Stimulated activated CD8-positive, alpha-beta memory T cell treated with anti-CD3 and anti-CD28 coated beads, Interleukin-12 subunit alpha, Interleukin-12 subunit beta, amount 100 ng/mL, for 4 hours (primary cell): ENCODE data around the gene DAB2.

ENCODE experiments used
- DNase-seq: peaks from one replicate; pipeline ENCODE4 v3.0.0-alpha.2; 2020; ENCODE audit warnings: low read depth

The DAB2 gene

GRCh38 chr5:39381376-39381775, 43.4 kb downstream of the DAB2 start:
- DNase-seq, result no peak

GRCh38 chr5:39379693-39380092, 45.1 kb downstream of the DAB2 start:
- DNase-seq, result no peak

- no peak for DNase-seq
Measured at GRCh38 chr5:39377613-39378012, 47.2 kb downstream of the DAB2 start.

GRCh38 chr5:39376293-39376714, 48.5 kb downstream of the DAB2 start:
- no peak for DNase-seq

GRCh38 chr5:39373791-39374190, 51.0 kb downstream of the DAB2 start:
- DNase-seq, result no peak

- no peak for DNase-seq
Measured at GRCh38 chr5:39371367-39371635, 53.5 kb downstream of the DAB2 start.

GRCh38 chr5:39370555-39371366, 54.0 kb downstream of the DAB2 start:
- DNase-seq, result no peak

- no peak for DNase-seq
Measured at GRCh38 chr5:39369123-39369815, 55.5 kb downstream of the DAB2 start.

GRCh38 chr5:39368116-39368515, 56.7 kb downstream of the DAB2 start:
- no peak for DNase-seq

GRCh38 chr5:39367711-39368110, 57.1 kb downstream of the DAB2 start:
- DNase-seq, result no peak

GRCh38 chr5:39364367-39364766, 60.4 kb downstream of the DAB2 start, which contains the start of gene C9:
C9 (minus strand) TSS chr5:39364495; CDS start chr5:39364464, 31 bp downstream.
- DNase-seq, result no peak

- no peak for DNase-seq
Measured at GRCh38 chr5:39363217-39363616, 61.6 kb downstream of the DAB2 start.

GRCh38 chr5:39362646-39363045, 62.1 kb downstream of the DAB2 start:
- no peak for DNase-seq

GRCh38 chr5:39361306-39361705, 63.5 kb downstream of the DAB2 start:
- DNase-seq, result no peak

GRCh38 chr5:39360471-39361111, 64.2 kb downstream of the DAB2 start:
- no peak for DNase-seq

GRCh38 chr5:39356263-39356662, 68.5 kb downstream of the DAB2 start:
- DNase-seq, result no peak

- no peak for DNase-seq
Measured at GRCh38 chr5:39355324-39355723, 69.5 kb downstream of the DAB2 start.

- DNase-seq, result no peak
Measured at GRCh38 chr5:39353717-39354399, 70.9 kb downstream of the DAB2 start.

- DNase-seq, result no peak
Measured at GRCh38 chr5:39352951-39353350, 71.8 kb downstream of the DAB2 start.

- no peak for DNase-seq
Measured at GRCh38 chr5:39352170-39352569, 72.6 kb downstream of the DAB2 start.

- no peak for DNase-seq
Measured at GRCh38 chr5:39349484-39349883, 75.3 kb downstream of the DAB2 start.

- no peak for DNase-seq
Measured at GRCh38 chr5:39342460-39342859, 82.3 kb downstream of the DAB2 start.

GRCh38 chr5:39341896-39342295, 82.9 kb downstream of the DAB2 start:
- no peak for DNase-seq
